Activated naive CD4-positive, alpha-beta T cell treated with anti-CD3 and anti-CD28 coated beads, Interleukin-2, amount 50 U/mL, for 72 hours (primary cell): ENCODE measurements around the gene SFXN3. TPM values are rescaled to one million over a fixed set of nuclear protein-coding genes. Genes with fewer than 3 reads are reported as not detected.

Experiments used
- ATAC-seq, 2 donors: fragments of 150-1000 bp; cut with Tn5 transposase; 2 replicates each; pipeline ENCODE4 v1.10.0; 2021; ENCODE audit warnings: mild to moderate bottlenecking in 2 of 2, moderate library complexity in 2 of 2
- DNase-seq, 2 donors: peaks; one replicate each; pipeline ENCODE4 v3.0.0; 2021 to 2022; ENCODE audit warnings: low spot score in 2 of 2
- H3K27ac Mint-ChIP-seq, 2 donors: one replicate each; pipeline ENCODE4 v1.8.0; 2022; ENCODE audit warnings: mild to moderate bottlenecking in 2 of 2, mixed read lengths in 2 of 2
- H3K36me3 Mint-ChIP-seq, 2 donors: one replicate each; pipeline ENCODE4 v1.8.0; 2022; ENCODE audit warnings: mixed read lengths in 2 of 2
- H3K9me3 Mint-ChIP-seq, 2 donors: one replicate each; pipeline ENCODE4 v1.8.0; 2022; ENCODE audit warnings: mixed read lengths in 2 of 2
- total RNA-seq, 2 donors: library from RNA; stranded (reverse); gene quantifications; one replicate each; pipeline ENCODE4 v1.2.3, GENCODE V29; 2022

The SFXN3 gene
- total RNA-seq, 2 donors from 2014 or later, result 36.9 to 43.9 TPM

GRCh38 chr10:101010329-101010728 lies 20.7 kb upstream of the SFXN3 start:
- ATAC-seq, result no peak
- no peaks in the 10 kb centered on the region for H3K36me3 Mint-ChIP-seq
- H3K27ac Mint-ChIP-seq, result peak overlapping the region in 1 of 2 donors; percentile 62

GRCh38 chr10:101011517-101012423 lies 19.3 kb upstream of the SFXN3 start:
- no peak for DNase-seq
- no peaks in the 10 kb centered on the region for H3K9me3 Mint-ChIP-seq
- no peak overlapping the region for H3K27ac Mint-ChIP-seq
- no peak for ATAC-seq
- no peaks in the 10 kb centered on the region for H3K36me3 Mint-ChIP-seq

More at GRCh38 chr10:101010329-101010728, 20.7 kb upstream of the SFXN3 start:
- no peaks in the 10 kb centered on the region for H3K9me3 Mint-ChIP-seq
- DNase-seq, result no peak

- DNase-seq (peak; percentile 76 to 83), ATAC-seq (peak; percentile 85 to 90)
- Mint-ChIP-seq H3K9me3 (no peaks in the 10 kb centered on the region), H3K36me3 (no peaks in the 10 kb centered on the region), H3K27ac (peak overlapping the region; percentile 33 to 57)
Observed at GRCh38 chr10:101012525-101013364, 18.3 kb upstream of the SFXN3 start.

GRCh38 chr10:101013365-101013825 lies 17.6 kb upstream of the SFXN3 start:
- H3K36me3 Mint-ChIP-seq, result no peaks in the 10 kb centered on the region
- ATAC-seq, result no peak
- no peaks in the 10 kb centered on the region for H3K9me3 Mint-ChIP-seq
- DNase-seq, result no peak
- H3K27ac Mint-ChIP-seq, result peak overlapping the region; percentile 33 to 57

GRCh38 chr10:101014230-101014884 lies 16.7 kb upstream of the SFXN3 start:
- ATAC-seq, result peak; percentile 33 to 40
- Mint-ChIP-seq H3K9me3 (no peaks in the 10 kb centered on the region), H3K36me3 (no peaks in the 10 kb centered on the region), H3K27ac (peak overlapping the region in 1 of 2 donors; percentile 41)
- DNase-seq, result peak; percentile 71 to 90

- H3K36me3 Mint-ChIP-seq, result no peaks in the 10 kb centered on the region
- H3K27ac Mint-ChIP-seq, result no peak overlapping the region
- peak in 1 of 2 donors; percentile 46 for ATAC-seq
Observed at GRCh38 chr10:101014966-101015581, 16.0 kb upstream of the SFXN3 start.

GRCh38 chr10:101015582-101015973 lies 15.5 kb upstream of the SFXN3 start:
- H3K36me3 Mint-ChIP-seq, result no peaks in the 10 kb centered on the region
- no peak overlapping the region for H3K27ac Mint-ChIP-seq
- no peaks in the 10 kb centered on the region for H3K9me3 Mint-ChIP-seq
- no peak for DNase-seq
- ATAC-seq, result no peak

More at GRCh38 chr10:101014966-101015581, 16.0 kb upstream of the SFXN3 start:
- no peaks in the 10 kb centered on the region for H3K9me3 Mint-ChIP-seq
- peak in 1 of 2 donors; percentile 28 for DNase-seq

- Mint-ChIP-seq H3K27ac (no peak overlapping the region), H3K9me3 (no peaks in the 10 kb centered on the region), H3K36me3 (no peaks in the 10 kb centered on the region)
- ATAC-seq, result no peak
- no peak for DNase-seq
Observed at GRCh38 chr10:101016814-101017213, 14.2 kb upstream of the SFXN3 start.

GRCh38 chr10:101018118-101018599 lies 12.9 kb upstream of the SFXN3 start:
- ATAC-seq (no peak), DNase-seq (no peak)
- no peak overlapping the region for H3K27ac Mint-ChIP-seq
- no peaks in the 10 kb centered on the region for H3K36me3 Mint-ChIP-seq
- H3K9me3 Mint-ChIP-seq, result no peaks in the 10 kb centered on the region

- peak; percentile 81 to 82 for ATAC-seq
- Mint-ChIP-seq H3K27ac (no peak overlapping the region), H3K36me3 (no peaks in the 10 kb centered on the region), H3K9me3 (no peaks in the 10 kb centered on the region)
- DNase-seq, result peak; percentile 71 to 93
Observed at GRCh38 chr10:101018600-101019439, 12.2 kb upstream of the SFXN3 start.

- Mint-ChIP-seq H3K27ac (no peak overlapping the region), H3K9me3 (no peaks in the 10 kb centered on the region), H3K36me3 (no peaks in the 10 kb centered on the region)
- DNase-seq (no peak), ATAC-seq (no peak)
Observed at GRCh38 chr10:101019440-101019703, 11.7 kb upstream of the SFXN3 start.

GRCh38 chr10:101020427-101021075 lies 10.5 kb upstream of the SFXN3 start:
- Mint-ChIP-seq H3K36me3 (no peaks in the 10 kb centered on the region), H3K27ac (no peak overlapping the region), H3K9me3 (no peaks in the 10 kb centered on the region)
- no peak for DNase-seq
- no peak for ATAC-seq

- no peak for ATAC-seq
- no peaks in the 10 kb centered on the region for H3K9me3 Mint-ChIP-seq
- no peak overlapping the region for H3K27ac Mint-ChIP-seq
- H3K36me3 Mint-ChIP-seq, result no peaks in the 10 kb centered on the region
- no peak for DNase-seq
Observed at GRCh38 chr10:101021239-101021638, 9.8 kb upstream of the SFXN3 start.

GRCh38 chr10:101021692-101022251 lies 9.3 kb upstream of the SFXN3 start:
- DNase-seq, result no peak
- Mint-ChIP-seq H3K36me3 (no peaks in the 10 kb centered on the region), H3K9me3 (no peaks in the 10 kb centered on the region), H3K27ac (no peak overlapping the region)
- no peak for ATAC-seq
